ENCODE measurements around the gene LSS. TPM values are rescaled to one million over a fixed set of nuclear protein-coding genes. Genes with fewer than 3 reads are reported as not detected.

LSS gene
- total RNA-seq, 1 donor from 2014 or later, result 91.0 TPM

GRCh38 chr21:46168238-46168637 is 60.3 kb downstream of the LSS start:
- Histone ChIP-seq H3K9me3 (no peaks in the 10 kb centered on the region), H3K36me3 (no peaks in the 10 kb centered on the region), H3K4me3 (no peak overlapping the region), H3K27ac (no peak overlapping the region), H3K27me3 (ENCODE audit: low read depth) (no peaks in the 10 kb centered on the region), H3K4me1 (no peaks in the 10 kb centered on the region)
- ATAC-seq (no peak), DNase-seq (no peak)
- TF ChIP-seq CTCF (IDR thresholded peaks at IDR 0.05), result no peak
- intact Hi-C loops (cut with DNase I), result no loop called here

GRCh38 chr21:46165098-46165497 is 63.5 kb downstream of the LSS start:
- no peak for TF ChIP-seq CTCF (IDR thresholded peaks at IDR 0.05)
- no peaks in the 10 kb centered on the region for H3K36me3 ChIP-seq
- H3K27ac ChIP-seq, result no peak overlapping the region
- H3K9me3 ChIP-seq, result no peaks in the 10 kb centered on the region
- no peaks in the 10 kb centered on the region for H3K27me3 ChIP-seq (ENCODE audit: low read depth)
- no peak for ATAC-seq
- no peaks in the 10 kb centered on the region for H3K4me1 ChIP-seq
- intact Hi-C loops (cut with DNase I), result no loop called here
- H3K4me3 ChIP-seq, result no peak overlapping the region
- DNase-seq, result no peak

GRCh38 chr21:46163380-46163779 is 65.2 kb downstream of the LSS start:
- H3K9me3 ChIP-seq, result no peaks in the 10 kb centered on the region
- no peak for TF ChIP-seq CTCF (IDR thresholded peaks at IDR 0.05)

GRCh38 chr21:46161633-46162592 is 66.7 kb downstream of the LSS start:
- H3K27ac ChIP-seq, result no peak overlapping the region
- no peak for TF ChIP-seq CTCF (IDR thresholded peaks at IDR 0.05)
- H3K4me3 ChIP-seq, result no peak overlapping the region
- DNase-seq (no peak), ATAC-seq (peak in 1 of 2 donors; percentile 12)
- no peaks in the 10 kb centered on the region for H3K36me3 ChIP-seq
- no peaks in the 10 kb centered on the region for H3K4me1 ChIP-seq
- intact Hi-C loops (cut with DNase I), result no loop called here
- H3K27me3 ChIP-seq (ENCODE audit: low read depth), result no peaks in the 10 kb centered on the region
- H3K9me3 ChIP-seq, result no peaks in the 10 kb centered on the region

More at GRCh38 chr21:46163380-46163779, 65.2 kb downstream of the LSS start:
- Histone ChIP-seq H3K27ac (no peak overlapping the region), H3K4me1 (no peaks in the 10 kb centered on the region), H3K36me3 (no peaks in the 10 kb centered on the region), H3K27me3 (ENCODE audit: low read depth) (no peaks in the 10 kb centered on the region), H3K4me3 (no peak overlapping the region)
- ATAC-seq, result no peak
- intact Hi-C loops (cut with DNase I), result no loop called here
- no peak for DNase-seq

GRCh38 chr21:46160907-46161632 is 67.5 kb downstream of the LSS start:
- Histone ChIP-seq H3K36me3 (no peaks in the 10 kb centered on the region), H3K27ac (no peak overlapping the region), H3K4me3 (no peak overlapping the region), H3K4me1 (no peaks in the 10 kb centered on the region), H3K9me3 (no peaks in the 10 kb centered on the region), H3K27me3 (ENCODE audit: low read depth) (no peaks in the 10 kb centered on the region)
- no peak for TF ChIP-seq CTCF (IDR thresholded peaks at IDR 0.05)
- ATAC-seq (no peak), DNase-seq (no peak)
- intact Hi-C loops (cut with DNase I), result no loop called here
